HG02759 (cell line): Measurements from ENCODE around the gene ICA1L.
A peak's percentile ranks its signal among the peaks of the same experiment; 100 is the strongest.
"Not testable (repeated sequence)": the region's sequence is repeated elsewhere in the genome, so short reads cannot be mapped to it uniquely, and the experiment has no call there.

Experiments used
- ATAC-seq: cut with Tn5 transposase; IDR thresholded peaks from one replicate; pipeline ENCODE4 v1.9.1; 2021; ENCODE audit warnings: mild to moderate bottlenecking, moderate library complexity; ENCODE audit not compliant: unreplicated experiment

ICA1L gene

DNA sequence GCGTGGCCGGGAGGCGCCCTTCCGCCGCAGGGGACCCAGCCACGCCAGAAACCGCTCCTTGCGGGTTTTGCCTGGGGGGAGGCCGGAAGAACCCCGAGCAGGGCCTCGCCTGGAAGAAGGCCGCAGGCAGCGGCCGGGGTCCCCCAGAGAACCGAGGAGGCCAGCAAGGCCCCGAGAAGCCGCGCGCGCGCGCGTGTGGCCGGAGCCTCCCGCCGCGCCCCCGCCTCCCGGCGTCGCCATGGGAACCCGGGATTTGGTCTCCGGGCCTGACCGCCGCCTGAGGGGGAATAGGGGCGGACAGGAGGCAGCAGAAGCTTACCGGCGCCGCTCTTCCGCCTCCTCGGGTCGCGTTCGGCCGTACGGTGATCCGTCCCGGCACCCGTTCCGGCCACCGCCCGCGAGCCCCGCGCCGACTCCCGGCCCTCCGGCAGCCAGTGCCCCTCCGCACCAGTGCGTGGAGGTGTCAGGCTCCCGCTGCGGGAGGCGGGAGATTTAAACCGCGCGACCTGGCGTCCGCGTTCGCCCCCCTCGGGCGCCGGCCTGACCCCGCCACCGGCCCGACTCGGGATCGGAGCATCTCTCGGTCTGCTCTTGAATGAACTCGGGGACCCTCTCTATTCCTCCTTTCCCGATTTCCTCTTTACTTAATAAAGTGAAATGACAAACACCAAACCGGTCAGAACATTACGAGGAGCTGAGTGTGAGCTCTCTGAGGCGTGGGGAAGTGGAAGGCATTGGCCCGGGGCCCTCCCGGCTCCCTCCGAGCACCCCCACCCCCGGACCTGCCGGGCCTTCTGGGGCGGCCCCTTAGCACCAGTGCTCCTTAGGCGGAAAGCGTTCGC, at the start of gene ICA1L:
ICA1L (minus strand) TSS at position 467 of the 842 bp plus-strand sequence. CDS start 42,757 bp downstream, outside the sequence.
- ATAC-seq: peak; percentile 66

DNA sequence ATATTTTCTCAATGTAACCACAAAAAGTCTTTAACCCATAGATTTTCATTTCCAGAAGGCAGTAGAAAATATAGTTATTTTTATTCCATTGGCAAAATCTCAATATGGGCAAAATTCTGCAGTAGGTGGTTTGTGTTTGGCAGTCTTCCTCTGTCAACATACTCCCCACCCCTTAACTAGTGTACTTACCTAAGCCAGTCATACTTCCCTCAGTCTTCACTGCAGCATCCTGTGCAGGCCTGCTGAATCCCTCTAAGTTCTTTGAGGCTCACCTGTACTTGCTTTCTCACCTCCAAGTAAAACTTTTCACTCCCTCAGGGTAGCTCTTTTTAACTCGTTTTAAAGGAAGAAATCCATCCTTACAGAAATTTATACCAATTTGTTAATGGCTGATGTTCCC, 47.3 kb upstream of the ICA1L start:
- no peak for ATAC-seq

DNA sequence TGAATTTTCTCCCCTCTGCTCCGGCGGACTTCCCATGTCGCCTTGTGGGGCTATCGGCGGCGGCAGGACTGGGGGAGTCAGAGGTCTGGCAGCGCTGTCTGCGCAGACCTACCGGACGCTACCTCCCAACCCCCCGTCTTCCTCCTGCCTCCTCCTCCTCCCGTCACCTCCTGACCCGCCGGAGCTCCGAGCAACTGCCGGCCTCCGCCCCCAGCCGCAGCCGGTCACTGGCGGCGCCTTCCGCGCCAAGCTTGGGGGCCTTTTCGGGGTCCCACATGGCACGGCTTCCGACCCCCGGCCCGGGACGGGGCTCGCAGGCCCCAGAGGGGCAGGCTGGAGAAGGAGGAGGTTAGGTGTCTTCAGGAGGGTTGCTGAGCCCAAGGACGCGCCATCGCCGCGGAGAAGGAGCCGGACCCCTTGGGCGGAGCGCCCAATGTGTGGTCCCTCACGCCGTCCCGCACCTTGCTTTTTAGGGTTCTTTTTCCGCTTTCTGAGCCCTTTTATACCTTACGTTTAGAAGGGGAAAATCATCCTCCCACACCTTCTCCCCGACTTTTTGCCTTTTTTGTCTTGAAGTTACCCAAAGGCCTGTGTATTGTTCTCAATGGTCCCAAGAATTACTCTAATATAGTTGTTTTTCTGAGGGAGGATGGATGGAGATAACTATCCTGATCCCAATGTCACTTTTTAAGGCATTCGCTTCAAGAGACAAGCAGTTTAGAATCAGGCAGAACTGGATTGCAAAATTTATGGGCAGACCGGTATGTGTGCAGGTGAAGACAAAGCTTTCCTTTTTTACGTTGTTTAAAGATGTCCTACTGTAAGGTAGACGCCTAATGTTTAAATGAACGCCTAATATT, 41.0 kb upstream of the ICA1L start:
- ATAC-seq: peak; percentile 72

- peak; percentile 81 for ATAC-seq
Observed at GRCh38 chr2:202911512-202912341, 40.2 kb upstream of the ICA1L start, which contains the start of the genes CARF and WDR12. CARF (plus strand) TSS chr2:202912275; CDS start chr2:202941903, 29,628 bp downstream. WDR12 (minus strand) TSS chr2:202911673; CDS start chr2:202911476, 197 bp downstream.

DNA sequence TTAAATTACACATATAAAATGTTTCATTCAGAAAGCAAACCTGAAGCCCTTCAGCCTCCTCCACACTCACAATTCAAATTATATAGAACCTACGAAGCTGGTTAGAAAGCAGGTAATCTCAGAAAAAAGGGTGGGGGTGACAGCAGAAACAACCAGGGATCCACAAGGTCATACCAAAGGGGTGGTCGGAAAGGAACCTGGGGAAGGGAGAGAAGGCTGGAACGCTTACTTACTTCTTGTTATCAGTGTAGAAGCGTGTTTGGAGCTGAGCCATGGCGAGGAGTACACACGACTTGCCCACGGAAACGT, 39.6 kb upstream of the ICA1L start:
- ATAC-seq: no peak

DNA sequence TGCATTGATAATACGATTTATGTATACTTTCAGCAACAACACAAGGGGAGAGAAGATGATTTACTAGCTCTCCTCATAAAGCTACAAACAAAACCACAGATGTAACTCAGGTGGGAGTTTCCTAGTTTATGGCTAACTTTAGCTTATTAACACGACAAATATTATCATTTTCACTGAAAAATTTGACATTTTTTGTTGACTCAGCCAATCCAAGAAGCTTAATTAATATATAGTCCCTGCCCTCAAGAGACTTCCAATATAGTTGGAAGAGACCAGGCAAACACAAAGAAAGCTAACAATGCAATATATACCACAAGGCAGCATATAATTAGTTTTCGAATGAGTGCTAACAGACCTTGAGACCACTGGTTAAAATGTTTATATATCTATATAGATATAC, 39.1 kb upstream of the ICA1L start:
- no peak for ATAC-seq

- ATAC-seq: not testable (repeated sequence)
Observed at GRCh38 chr2:202910250-202910649, 38.7 kb upstream of the ICA1L start.

GRCh38 chr2:202909394-202910192, 38.0 kb upstream of the ICA1L start:
- ATAC-seq: no peak

DNA sequence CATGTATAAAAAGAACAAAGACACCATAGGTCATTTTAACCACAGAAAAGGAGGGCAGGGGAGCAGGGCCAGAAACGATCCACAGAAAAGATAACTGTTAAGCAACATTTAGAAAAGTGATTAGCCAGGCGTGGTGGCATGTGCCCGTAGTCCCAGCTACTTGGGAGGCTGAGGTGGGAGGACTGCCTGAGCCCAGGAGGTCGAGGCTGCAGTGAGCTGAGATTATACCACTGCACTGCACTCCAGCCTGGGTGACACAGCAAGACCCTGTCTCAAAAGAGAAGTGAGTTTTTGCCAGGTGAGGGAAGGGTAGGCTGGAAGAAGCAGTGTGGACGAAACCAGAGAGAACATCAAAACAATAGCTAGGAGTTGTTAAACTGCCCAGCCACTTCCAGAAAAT, 36.6 kb upstream of the ICA1L start:
- no peak for ATAC-seq

DNA sequence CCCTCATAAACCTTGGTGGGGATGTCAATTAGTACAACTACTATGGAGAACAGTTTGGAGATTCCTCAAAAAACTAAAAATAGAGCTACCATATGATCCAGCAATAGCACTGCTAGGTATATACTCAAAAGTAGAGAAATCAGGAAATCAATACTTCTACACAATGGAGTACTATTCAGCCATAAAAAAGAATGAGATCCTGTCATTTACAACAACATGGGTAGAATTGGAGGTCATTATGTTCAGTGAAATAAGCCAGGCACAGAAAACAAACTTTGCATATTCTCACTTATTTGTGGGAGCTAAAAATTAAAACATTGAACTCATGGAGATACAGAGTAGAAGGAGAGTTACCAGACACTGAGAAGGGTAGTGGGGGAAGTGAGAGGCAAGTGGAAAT, 33.9 kb upstream of the ICA1L start:
- ATAC-seq: not testable (repeated sequence)

DNA sequence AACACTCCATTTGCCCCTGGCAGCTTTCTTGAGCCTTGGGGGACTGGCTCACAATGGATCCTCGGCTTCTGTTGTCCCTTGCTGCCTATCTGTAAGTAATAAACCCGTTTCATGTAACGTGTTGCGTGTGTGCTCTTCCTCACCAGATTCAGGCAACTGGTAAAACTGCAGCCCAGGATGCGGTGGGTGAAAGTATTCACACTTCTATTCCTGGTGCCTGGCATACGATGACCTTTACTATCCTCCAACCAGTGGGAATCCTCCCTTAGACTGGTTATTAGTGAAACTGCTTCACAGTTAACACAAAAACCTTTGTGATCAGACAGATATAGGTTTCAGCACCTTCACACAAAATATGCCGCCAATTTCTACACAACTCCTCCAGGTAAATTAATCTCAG, 13.6 kb upstream of the ICA1L start:
- no peak for ATAC-seq

- no peak for ATAC-seq
Observed at GRCh38 chr2:202883987-202884675, 12.6 kb upstream of the ICA1L start.

DNA sequence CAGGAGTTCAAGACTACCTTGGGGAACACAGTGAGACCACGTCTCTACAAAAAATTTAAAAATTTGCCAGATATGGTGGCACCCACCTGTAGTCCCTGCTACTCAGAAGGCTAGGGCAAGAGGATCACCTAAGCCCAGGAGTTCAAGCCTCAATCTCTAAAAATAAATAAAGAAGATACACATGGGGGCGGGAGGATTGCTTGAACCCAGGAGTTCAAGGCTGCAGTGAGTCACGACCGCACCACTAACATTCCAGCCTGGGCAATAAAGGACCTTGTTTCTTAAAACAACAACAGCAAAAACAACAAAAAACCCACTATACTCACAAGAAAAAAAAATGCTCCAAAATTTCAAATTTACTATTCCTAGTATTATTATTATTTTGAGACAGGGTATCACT, 10.0 kb upstream of the ICA1L start:
- ATAC-seq: no peak

DNA sequence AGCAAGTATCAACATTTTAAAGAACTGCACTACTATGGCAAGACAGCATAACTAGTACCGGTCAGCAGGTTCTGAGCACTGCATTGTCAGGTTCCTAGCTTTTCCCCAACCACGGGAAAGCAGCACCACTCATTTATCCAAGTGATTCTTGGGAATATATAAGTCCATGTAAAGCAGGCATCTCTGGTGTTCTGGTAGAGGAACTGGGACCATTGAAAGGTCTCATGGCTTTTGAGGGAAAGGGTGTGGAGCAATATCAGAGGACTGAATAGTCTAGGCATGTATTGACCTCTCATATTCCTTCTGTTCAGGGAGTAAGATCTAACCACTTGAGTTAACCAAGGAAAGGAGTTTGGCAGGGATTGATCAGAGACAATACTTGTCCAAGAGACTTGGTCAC, 6.1 kb upstream of the ICA1L start:
- no peak for ATAC-seq

DNA sequence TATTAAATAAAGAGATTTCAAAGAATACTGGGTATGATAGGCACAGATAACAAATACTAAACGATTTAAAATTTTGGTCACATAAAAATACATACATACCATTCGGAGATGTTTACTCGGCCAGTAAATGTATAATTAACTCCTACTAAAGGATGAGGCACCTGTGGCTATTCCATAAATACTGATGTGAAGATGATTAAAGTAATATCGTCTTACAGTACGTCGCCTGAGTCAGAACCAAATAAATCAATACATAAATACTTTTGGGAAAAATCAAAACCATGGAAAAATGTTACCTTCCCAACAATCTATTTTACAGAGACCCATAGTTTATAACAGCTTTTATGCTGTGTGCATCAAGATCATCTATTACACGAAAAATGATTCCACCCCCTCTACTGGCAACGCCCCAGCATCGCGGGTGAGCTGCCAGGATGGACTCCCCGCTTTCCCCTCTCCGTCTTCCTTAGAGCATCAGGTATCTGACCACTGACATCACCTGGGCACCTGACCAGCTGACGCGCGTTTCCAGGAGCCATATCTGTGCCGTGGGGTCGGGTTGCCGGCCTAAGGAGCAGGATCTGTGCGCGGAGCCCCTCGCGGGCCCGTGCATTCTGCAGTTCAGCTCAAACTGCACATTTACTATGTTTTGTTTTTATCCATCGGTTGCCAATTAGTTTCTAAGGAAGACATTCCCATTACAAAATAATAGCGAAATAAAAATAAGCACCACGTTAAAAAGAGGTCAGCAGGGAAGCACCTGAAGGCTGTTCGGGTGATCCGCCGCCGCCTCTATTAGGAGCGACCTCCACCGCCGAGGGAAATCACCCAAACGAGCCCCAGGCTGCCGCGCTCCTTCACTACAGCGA, 901 bp downstream of the ICA1L start:
- ATAC-seq: peak; percentile 78

GRCh38 chr2:202861987-202862386, 9.6 kb downstream of the ICA1L start:
- ATAC-seq: no peak

GRCh38 chr2:202858601-202859000, 13.0 kb downstream of the ICA1L start:
- ATAC-seq: no peak

- ATAC-seq: not testable (repeated sequence)
Observed at GRCh38 chr2:202849343-202849742, 22.2 kb downstream of the ICA1L start.

- ATAC-seq: no peak
Observed at GRCh38 chr2:202848813-202849212, 22.8 kb downstream of the ICA1L start.
